ENCODE results near the gene GXYLT2. TPM values are rescaled to one million over a fixed set of nuclear protein-coding genes. Genes with fewer than 3 reads are reported as not detected.

Gene GXYLT2
- total and polyA plus RNA-seq, 7 donors: 0.04 to 5.9 (median 0.84) TPM

GRCh38 chr3:72904163-72904562 lies 16.3 kb downstream of the GXYLT2 start:
- ATAC-seq: no peak
- Histone ChIP-seq H3K27ac (no peak overlapping the region), H3K4me1 (peaks cover 7% of the 10 kb centered on the region), H3K27me3 (ENCODE audit: insufficient read depth in 3 of 3, low read length in 2 of 3) (no peaks in the 10 kb centered on the region), H3K4me3 (no peak overlapping the region), H3K36me3 (ENCODE audit: insufficient read depth in 1 of 2, low read depth in 1 of 2) (no peaks in the 10 kb centered on the region), H3K9me3 (no peaks in the 10 kb centered on the region)
- DNase-seq: no peak
- intact Hi-C loops (cut with DNase I): no loop called here
- WGBS, 3 donors: 63 to 71% (median 69%) methylated on average over 2 of the region's 2 CpGs
- TF ChIP-seq CTCF (IDR thresholded peaks at IDR 0.05): no peak

GRCh38 chr3:72906154-72906553 lies 18.3 kb downstream of the GXYLT2 start:
- TF ChIP-seq CTCF (IDR thresholded peaks at IDR 0.05): no peak
- WGBS, 3 donors: 85 to 91% (median 89%) methylated on average over 6 of the region's 6 CpGs
- intact Hi-C loops (cut with DNase I): no loop called here

GRCh38 chr3:72907131-72907711 lies 19.4 kb downstream of the GXYLT2 start:
- intact Hi-C loops (cut with DNase I): no loop called here
- DNase-seq: no peak
- Histone ChIP-seq H3K27ac (peak overlapping the region; percentile 53), H3K27me3 (ENCODE audit: insufficient read depth in 3 of 3, low read length in 2 of 3) (no peaks in the 10 kb centered on the region), H3K4me1 (peaks cover 7% of the 10 kb centered on the region), H3K36me3 (ENCODE audit: insufficient read depth in 1 of 2, low read depth in 1 of 2) (no peaks in the 10 kb centered on the region), H3K9me3 (no peaks in the 10 kb centered on the region), H3K4me3 (no peak overlapping the region)
- peak; percentile 42 to 77 (median 51) for ATAC-seq
- TF ChIP-seq CTCF (IDR thresholded peaks at IDR 0.05): no peak
- WGBS, 3 donors: 37 to 50% (median 48%) methylated on average over 4 of the region's 4 CpGs

More at GRCh38 chr3:72906154-72906553, 18.3 kb downstream of the GXYLT2 start:
- Histone ChIP-seq H3K27me3 (ENCODE audit: insufficient read depth in 3 of 3, low read length in 2 of 3) (no peaks in the 10 kb centered on the region), H3K36me3 (ENCODE audit: insufficient read depth in 1 of 2, low read depth in 1 of 2) (no peaks in the 10 kb centered on the region), H3K4me3 (no peak overlapping the region), H3K9me3 (no peaks in the 10 kb centered on the region), H3K27ac (no peak overlapping the region), H3K4me1 (peaks cover 7% of the 10 kb centered on the region)
- no peak for DNase-seq
- ATAC-seq: no peak

- Histone ChIP-seq H3K27ac (peak overlapping the region; percentile 53), H3K4me1 (peaks cover 7% of the 10 kb centered on the region), H3K4me3 (no peak overlapping the region), H3K27me3 (ENCODE audit: insufficient read depth in 3 of 3, low read length in 2 of 3) (no peaks in the 10 kb centered on the region), H3K36me3 (ENCODE audit: insufficient read depth in 1 of 2, low read depth in 1 of 2) (no peaks in the 10 kb centered on the region), H3K9me3 (no peaks in the 10 kb centered on the region)
- 31 to 44% (median 33%) methylated on average over 14 of the region's 14 CpGs for WGBS, 3 donors
- DNase-seq (peak; percentile 34 to 68), ATAC-seq (peak; percentile 87 to 91 (median 89))
- TF ChIP-seq CTCF (IDR thresholded peaks at IDR 0.05): no peak
- intact Hi-C loops (cut with DNase I): no loop called here
Measured at GRCh38 chr3:72907731-72908620, 20.1 kb downstream of the GXYLT2 start.
